B cell (primary cell): ENCODE measurements around the gene SETD6.

Experiments used
- CTCF ChIP-seq: fragments of 200-600 bp; IDR thresholded peaks from one replicate; pipeline ENCODE4 v1.8.0; 2022; ENCODE audit warnings: antibody characterized with exemption, mild to moderate bottlenecking
- EZH2 ChIP-seq: IDR thresholded peaks from 2 replicates; pipeline ENCODE4 v1.6.1; 2012; ENCODE audit warnings: borderline replicate concordance, low read depth, mild to moderate bottlenecking, moderate library complexity, low read length; ENCODE audit not compliant: insufficient read depth, poor library complexity, severe bottlenecking

DNA sequence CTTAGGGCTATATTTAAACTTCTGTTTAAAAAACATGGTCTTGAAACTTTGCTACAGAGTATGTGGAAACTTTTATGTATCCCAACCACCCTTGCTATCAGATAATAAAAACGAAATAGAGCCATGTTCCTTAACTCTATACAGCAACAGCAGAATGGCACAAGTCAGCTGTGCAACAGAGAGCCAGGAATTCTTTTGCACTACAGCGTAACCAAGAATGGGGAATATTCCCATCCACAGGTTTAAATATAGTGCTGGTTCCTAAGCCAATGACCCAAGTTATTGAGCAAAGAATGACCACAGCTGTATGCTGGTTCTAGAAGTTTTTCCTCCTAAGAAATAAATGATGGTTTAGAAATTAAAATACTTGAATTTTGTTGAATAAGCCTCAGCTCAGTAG is 33.1 kb downstream of the SETD6 start:
- TF ChIP-seq CTCF (no peak), EZH2 (no peak)
